GM12875 (cell line): ENCODE measurements around the gene PAQR7.

ENCODE experiments used
- H3K4me3 ChIP-seq: one replicate; pipeline ENCODE4 v1.5.1; 2011; ENCODE audit warnings: low read depth, low read length, control low read depth
- TF ChIP-seq, protein P1 (sequence below): IDR thresholded peaks from 2 replicates; pipeline ENCODE4 v1.5.1; 2011; ENCODE audit warnings: low read depth, mild to moderate bottlenecking, control low read depth, inconsistent platforms, low read length, moderate library complexity, borderline replicate concordance; ENCODE audit not compliant: insufficient read depth

The PAQR7 gene

DNA sequence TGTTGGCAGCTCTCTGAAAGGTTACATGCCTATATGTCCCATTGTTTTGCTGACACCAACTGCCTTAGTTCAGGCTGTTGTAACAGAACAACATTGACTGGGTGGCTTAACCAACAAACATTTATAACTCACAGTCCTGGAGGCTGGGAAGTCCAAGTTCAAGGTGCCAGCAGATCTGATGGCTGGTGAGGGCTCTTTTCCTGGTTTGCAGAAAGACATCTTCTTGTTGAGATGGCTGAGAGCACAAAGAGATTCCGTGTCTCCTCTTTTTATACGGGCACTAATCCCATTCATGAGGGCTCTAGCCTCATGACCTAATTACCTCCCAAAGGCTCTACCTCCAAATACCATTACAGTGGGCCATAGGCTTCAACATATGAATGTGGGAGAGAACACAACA lies 41.0 kb upstream of the PAQR7 start:
- TF ChIP-seq, protein P1, sequence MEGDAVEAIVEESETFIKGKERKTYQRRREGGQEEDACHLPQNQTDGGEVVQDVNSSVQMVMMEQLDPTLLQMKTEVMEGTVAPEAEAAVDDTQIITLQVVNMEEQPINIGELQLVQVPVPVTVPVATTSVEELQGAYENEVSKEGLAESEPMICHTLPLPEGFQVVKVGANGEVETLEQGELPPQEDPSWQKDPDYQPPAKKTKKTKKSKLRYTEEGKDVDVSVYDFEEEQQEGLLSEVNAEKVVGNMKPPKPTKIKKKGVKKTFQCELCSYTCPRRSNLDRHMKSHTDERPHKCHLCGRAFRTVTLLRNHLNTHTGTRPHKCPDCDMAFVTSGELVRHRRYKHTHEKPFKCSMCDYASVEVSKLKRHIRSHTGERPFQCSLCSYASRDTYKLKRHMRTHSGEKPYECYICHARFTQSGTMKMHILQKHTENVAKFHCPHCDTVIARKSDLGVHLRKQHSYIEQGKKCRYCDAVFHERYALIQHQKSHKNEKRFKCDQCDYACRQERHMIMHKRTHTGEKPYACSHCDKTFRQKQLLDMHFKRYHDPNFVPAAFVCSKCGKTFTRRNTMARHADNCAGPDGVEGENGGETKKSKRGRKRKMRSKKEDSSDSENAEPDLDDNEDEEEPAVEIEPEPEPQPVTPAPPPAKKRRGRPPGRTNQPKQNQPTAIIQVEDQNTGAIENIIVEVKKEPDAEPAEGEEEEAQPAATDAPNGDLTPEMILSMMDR, result no peak
- H3K4me3 ChIP-seq, result no peak overlapping the region

DNA sequence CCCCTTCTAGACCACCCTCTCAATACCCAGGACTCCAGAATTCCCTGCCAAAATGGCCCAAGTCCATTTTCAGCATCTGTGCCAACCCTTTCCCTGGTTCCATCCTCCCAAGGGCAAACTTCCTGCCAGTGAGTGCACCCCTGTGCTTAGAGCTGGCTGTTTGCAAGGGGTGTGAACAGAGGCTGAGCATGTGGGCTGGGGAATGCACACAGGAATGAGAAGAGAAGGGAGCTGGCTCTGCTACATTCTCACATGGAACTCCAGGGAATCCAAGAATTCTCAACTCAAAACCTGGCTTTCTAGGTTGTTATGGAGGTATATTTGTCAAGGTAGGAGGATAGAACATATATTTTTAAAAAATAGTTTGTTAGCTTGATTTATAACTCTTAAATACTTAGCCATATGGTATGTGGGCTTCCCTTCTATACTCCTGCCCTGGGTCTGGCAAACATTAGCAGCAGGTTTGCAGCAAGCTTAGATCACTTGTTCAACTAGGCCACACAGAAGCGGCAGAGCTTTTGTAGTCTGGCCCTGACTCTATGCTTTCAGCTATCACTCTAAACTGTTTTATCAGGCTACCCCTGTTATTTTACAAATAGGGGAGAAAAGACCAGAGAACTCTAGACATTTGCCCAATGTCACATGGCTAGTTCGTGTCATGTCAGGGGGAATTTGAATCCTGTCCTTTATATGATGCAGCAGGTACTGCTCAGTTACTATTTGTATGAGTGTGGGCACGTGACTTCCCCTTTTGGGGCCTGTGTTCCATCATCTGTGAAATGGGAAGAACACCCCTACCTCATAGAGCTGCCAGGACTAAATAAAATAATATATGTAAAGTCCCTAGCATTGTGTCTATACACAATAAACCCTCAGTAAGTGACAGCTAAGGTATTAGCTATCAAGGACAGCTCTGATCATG lies 38.8 kb upstream of the PAQR7 start:
- TF ChIP-seq, protein P1, result no peak
- H3K4me3 ChIP-seq, result no peak overlapping the region

DNA sequence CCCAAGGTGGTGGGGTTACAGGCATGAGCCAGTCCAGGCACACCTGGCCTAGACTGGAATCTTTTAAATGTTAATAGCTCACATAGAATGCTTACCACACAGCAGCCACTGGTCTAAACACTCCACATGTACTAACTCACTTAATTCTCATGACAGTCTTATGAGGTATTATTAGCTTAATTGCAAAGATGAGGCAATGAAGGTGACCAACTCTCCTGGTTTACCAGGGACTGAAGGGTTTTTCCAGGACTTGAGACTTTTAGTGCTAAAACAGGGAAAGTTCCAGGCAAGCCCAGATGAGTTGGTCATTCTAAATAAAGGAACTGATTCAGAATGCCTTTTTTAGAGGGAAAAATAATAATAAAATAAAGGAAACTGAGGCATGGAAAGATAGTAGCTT lies 37.7 kb upstream of the PAQR7 start:
- TF ChIP-seq, protein P1, result no peak

GRCh38 chr1:25912076-25912831 lies 36.7 kb upstream of the PAQR7 start:
- TF ChIP-seq, protein P1, result no peak
- no peak overlapping the region for H3K4me3 ChIP-seq

More for the DNA sequence above, 37.7 kb upstream of the PAQR7 start:
- H3K4me3 ChIP-seq, result no peak overlapping the region

- TF ChIP-seq, protein P1, result no peak
Observed at GRCh38 chr1:25911162-25911561, 35.7 kb upstream of the PAQR7 start.

DNA sequence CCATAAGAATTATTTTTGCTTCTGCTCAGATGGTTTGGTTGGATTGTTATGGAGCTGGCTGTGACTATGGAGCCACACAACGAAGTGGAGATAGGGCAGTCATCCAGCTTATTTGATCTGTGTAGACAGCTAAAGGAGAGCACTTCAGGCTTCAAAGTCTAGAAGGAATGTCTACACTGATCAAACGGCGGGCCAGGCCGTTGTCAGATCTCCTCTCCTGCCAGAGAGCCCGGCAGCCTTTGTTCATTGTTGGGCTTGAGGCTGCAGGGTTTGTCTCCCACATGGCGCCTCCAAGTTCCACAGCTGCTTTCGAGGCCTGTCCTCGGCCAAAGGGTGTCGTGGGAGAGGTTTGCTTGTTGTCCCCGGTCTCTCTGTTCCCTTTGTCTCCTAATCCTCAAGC lies 33.5 kb upstream of the PAQR7 start:
- TF ChIP-seq, protein P1, result no peak
- H3K4me3 ChIP-seq, result no peak overlapping the region

More at GRCh38 chr1:25911162-25911561, 35.7 kb upstream of the PAQR7 start:
- no peak overlapping the region for H3K4me3 ChIP-seq
